Measurements from ENCODE around the gene MAN1A2.

GRCh38 chr1:117321680-117322609, 45.3 kb upstream of the MAN1A2 start:
- TF ChIP-seq POLR2A (IDR thresholded peaks at IDR 0.05) (no peak), POLR2AphosphoS5 (IDR thresholded peaks at IDR 0.05) (no peak), EP300 (IDR thresholded peaks at IDR 0.05) (no peak)
